ENCODE measurements around the gene SSX2IP. TPM values are rescaled to one million over a fixed set of nuclear protein-coding genes. Genes with fewer than 3 reads are reported as not detected.

SSX2IP gene
- total RNA-seq, 6 donors from 2014 or later, result 2.1 to 15.0 (median 5.4) TPM

GRCh38 chr1:84611796-84612195 is 78.5 kb downstream of the SSX2IP start:
- ATAC-seq (ENCODE audit: low FRiP score in 2 of 2) (no peak), DNase-seq (no peak)

GRCh38 chr1:84611091-84611490 is 79.2 kb downstream of the SSX2IP start:
- H3K4me1 ChIP-seq, result no peaks in the 10 kb centered on the region
- no peaks in the 10 kb centered on the region for H3K27me3 ChIP-seq
- H3K9me3 ChIP-seq, result peaks cover 0 to 16% (median 12%) of the 10 kb centered on the region in 4 donors
- ATAC-seq (ENCODE audit: low FRiP score in 2 of 2) (no peak), DNase-seq (no peak)
- no peaks in the 10 kb centered on the region for H3K36me3 ChIP-seq
- 0 to 50% methylated on average over 1 of the region's 1 CpG for WGBS, 2 donors
- TF ChIP-seq POLR2A (IDR thresholded peaks at IDR 0.05) (no peak), POLR2AphosphoS5 (IDR thresholded peaks at IDR 0.05) (no peak), EP300 (IDR thresholded peaks at IDR 0.05) (no peak), CTCF (IDR thresholded peaks at IDR 0.05) (no peak)
- no peak overlapping the region for H3K27ac ChIP-seq
- H3K4me3 ChIP-seq, result no peak overlapping the region

More at GRCh38 chr1:84611796-84612195, 78.5 kb downstream of the SSX2IP start:
- no peak overlapping the region for H3K4me3 ChIP-seq
- H3K27ac ChIP-seq, result no peak overlapping the region
- H3K27me3 ChIP-seq, result no peaks in the 10 kb centered on the region
- WGBS, 2 donors, result 21 to 33% methylated on average over 3 of the region's 3 CpGs
- TF ChIP-seq EP300 (IDR thresholded peaks at IDR 0.05) (no peak), POLR2AphosphoS5 (IDR thresholded peaks at IDR 0.05) (no peak), CTCF (IDR thresholded peaks at IDR 0.05) (no peak), POLR2A (IDR thresholded peaks at IDR 0.05) (no peak)
- H3K9me3 ChIP-seq, result peaks cover 0 to 11% (median 9%) of the 10 kb centered on the region in 4 donors
- H3K4me1 ChIP-seq, result no peaks in the 10 kb centered on the region
- H3K36me3 ChIP-seq, result no peaks in the 10 kb centered on the region

GRCh38 chr1:84606977-84607376 is 83.3 kb downstream of the SSX2IP start:
- no peaks in the 10 kb centered on the region for H3K4me1 ChIP-seq
- WGBS, 2 donors, result 79 to 83% methylated on average over 5 of the region's 5 CpGs
- no peak for ATAC-seq (ENCODE audit: low FRiP score in 2 of 2)
- no peak overlapping the region for H3K27ac ChIP-seq
- no peak overlapping the region for H3K4me3 ChIP-seq
- peaks cover 7 to 27% (median 15%) of the 10 kb centered on the region in 4 donors for H3K9me3 ChIP-seq
- DNase-seq, result no peak
- H3K36me3 ChIP-seq, result no peaks in the 10 kb centered on the region
- TF ChIP-seq POLR2A (IDR thresholded peaks at IDR 0.05), result no peak
- H3K27me3 ChIP-seq, result no peaks in the 10 kb centered on the region

GRCh38 chr1:84605157-84605556 is 85.1 kb downstream of the SSX2IP start:
- no peaks in the 10 kb centered on the region for H3K4me1 ChIP-seq
- no peak overlapping the region for H3K27ac ChIP-seq
- no peaks in the 10 kb centered on the region for H3K36me3 ChIP-seq
- TF ChIP-seq EP300 (IDR thresholded peaks at IDR 0.05) (no peak), CTCF (IDR thresholded peaks at IDR 0.05) (no peak)
- no peak for DNase-seq
- 100% methylated on average over 1 of the region's 1 CpG; no CpG with 5 or more reads in 1 of the 2 donors for WGBS, 2 donors
- peaks cover 7 to 27% (median 15%) of the 10 kb centered on the region in 4 donors for H3K9me3 ChIP-seq
- no peak overlapping the region for H3K4me3 ChIP-seq
- no peak for ATAC-seq (ENCODE audit: low FRiP score in 2 of 2)
- H3K27me3 ChIP-seq, result no peaks in the 10 kb centered on the region

- TF ChIP-seq CTCF (IDR thresholded peaks at IDR 0.05) (peak in 1 of 6 experiments; percentile 22), EP300 (IDR thresholded peaks at IDR 0.05) (no peak), POLR2A (IDR thresholded peaks at IDR 0.05) (no peak), POLR2AphosphoS5 (IDR thresholded peaks at IDR 0.05) (no peak)
- H3K4me1 ChIP-seq, result peaks cover 0 to 3% (median 0%) of the 10 kb centered on the region in 4 donors
- 64 to 82% methylated on average over 15 of the region's 15 CpGs for WGBS, 2 donors
- no peaks in the 10 kb centered on the region for H3K36me3 ChIP-seq
- H3K27ac ChIP-seq, result no peak overlapping the region
- peak in 1 of 2 donors; percentile 87 for ATAC-seq (ENCODE audit: low FRiP score in 2 of 2)
- H3K4me3 ChIP-seq, result no peak overlapping the region
- no peaks in the 10 kb centered on the region for H3K27me3 ChIP-seq
- peaks cover 7 to 27% (median 15%) of the 10 kb centered on the region in 4 donors for H3K9me3 ChIP-seq
- DNase-seq, result no peak
Measured at GRCh38 chr1:84603941-84604830, 86.1 kb downstream of the SSX2IP start.

Measured in upper lobe of left lung (tissue), 6 donors.